Mammary epithelial cell (primary cell): ENCODE results near the gene CACNA1A.

Experiments used
- EZH2 ChIP-seq: IDR thresholded peaks from 2 replicates; pipeline ENCODE4 v1.6.1; 2012; ENCODE audit warnings: low read length, inconsistent platforms, borderline replicate concordance
- TF ChIP-seq, protein P1 (sequence below), 2 donors: IDR thresholded peaks in 1 of 2; conservative IDR thresholded peaks in 1 of 2; 2 replicates each; pipeline ENCODE4 v1.5.1; 2011 to 2012; ENCODE audit warnings: inconsistent platforms in 2 of 2, low read length in 2 of 2, mild to moderate bottlenecking in 2 of 2, control low read depth in 1 of 2, low read depth in 1 of 2; ENCODE audit not compliant: insufficient read depth in 1 of 2; ENCODE audit errors: extremely low read depth in 1 of 2

- TF ChIP-seq, protein P1, sequence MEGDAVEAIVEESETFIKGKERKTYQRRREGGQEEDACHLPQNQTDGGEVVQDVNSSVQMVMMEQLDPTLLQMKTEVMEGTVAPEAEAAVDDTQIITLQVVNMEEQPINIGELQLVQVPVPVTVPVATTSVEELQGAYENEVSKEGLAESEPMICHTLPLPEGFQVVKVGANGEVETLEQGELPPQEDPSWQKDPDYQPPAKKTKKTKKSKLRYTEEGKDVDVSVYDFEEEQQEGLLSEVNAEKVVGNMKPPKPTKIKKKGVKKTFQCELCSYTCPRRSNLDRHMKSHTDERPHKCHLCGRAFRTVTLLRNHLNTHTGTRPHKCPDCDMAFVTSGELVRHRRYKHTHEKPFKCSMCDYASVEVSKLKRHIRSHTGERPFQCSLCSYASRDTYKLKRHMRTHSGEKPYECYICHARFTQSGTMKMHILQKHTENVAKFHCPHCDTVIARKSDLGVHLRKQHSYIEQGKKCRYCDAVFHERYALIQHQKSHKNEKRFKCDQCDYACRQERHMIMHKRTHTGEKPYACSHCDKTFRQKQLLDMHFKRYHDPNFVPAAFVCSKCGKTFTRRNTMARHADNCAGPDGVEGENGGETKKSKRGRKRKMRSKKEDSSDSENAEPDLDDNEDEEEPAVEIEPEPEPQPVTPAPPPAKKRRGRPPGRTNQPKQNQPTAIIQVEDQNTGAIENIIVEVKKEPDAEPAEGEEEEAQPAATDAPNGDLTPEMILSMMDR (conservative IDR thresholded peaks at IDR 0.05 in 1 of 2, IDR thresholded peaks at IDR 0.05 in 1 of 2; ENCODE audit: extremely low read depth in 1 of 2, insufficient read depth in 1 of 2, low read depth in 1 of 2, low read length in 2 of 2): no peak
- no peak for TF ChIP-seq EZH2
Measured at GRCh38 chr19:13313875-13314274, 192.4 kb downstream of the CACNA1A start.
